KG1 (cell line): ENCODE results near the gene DAG1.

Experiments
- DNase-seq: peaks from one replicate; lab custom pipeline; 2025; lab: John Stamatoyannopoulos, UW

The DAG1 gene

DNA sequence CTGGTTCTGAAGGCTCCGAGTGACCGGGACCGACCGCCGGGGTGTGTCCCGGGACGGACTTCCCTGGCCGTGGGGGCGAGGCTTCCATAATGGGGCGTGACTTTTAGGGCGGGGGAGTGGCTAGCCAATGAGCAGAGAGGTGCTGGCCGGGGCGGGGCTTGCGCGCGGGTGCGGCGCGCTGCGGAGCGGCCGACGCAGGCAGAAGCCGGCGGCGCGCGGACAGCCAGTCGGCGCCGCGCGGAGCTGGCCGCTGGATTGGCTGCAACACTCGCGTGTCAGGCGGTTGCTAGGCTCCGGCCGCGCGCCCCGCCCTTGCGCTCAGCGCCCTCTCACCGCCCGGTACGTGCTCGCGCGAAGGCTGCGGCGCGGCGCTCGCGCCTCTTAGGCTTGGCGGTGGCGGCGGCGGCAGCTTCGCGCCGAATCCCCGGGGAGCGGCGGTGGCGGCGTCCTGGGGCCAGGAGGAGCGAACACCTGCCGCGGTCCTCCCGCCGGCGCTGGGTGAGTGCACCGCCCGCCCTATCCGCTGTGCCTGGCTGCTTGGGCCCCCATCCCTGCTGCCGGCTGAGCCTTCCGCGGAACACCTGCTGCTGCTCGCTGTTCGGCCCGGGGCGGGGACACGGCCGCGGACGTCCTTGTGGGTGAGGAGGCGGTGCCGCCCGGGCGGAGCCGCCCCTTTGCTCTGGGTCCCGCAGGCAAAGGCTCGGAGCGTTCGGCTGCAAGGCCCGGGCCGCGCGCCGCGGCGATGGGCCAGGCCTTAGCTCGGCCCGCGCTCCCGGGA is at the start of gene DAG1:
TSS of gene DAG1 (plus strand) at position 332 of the 778 bp plus-strand sequence. CDS start 40,268 bp downstream, outside the sequence.
- peak; percentile 97 for DNase-seq

DNA sequence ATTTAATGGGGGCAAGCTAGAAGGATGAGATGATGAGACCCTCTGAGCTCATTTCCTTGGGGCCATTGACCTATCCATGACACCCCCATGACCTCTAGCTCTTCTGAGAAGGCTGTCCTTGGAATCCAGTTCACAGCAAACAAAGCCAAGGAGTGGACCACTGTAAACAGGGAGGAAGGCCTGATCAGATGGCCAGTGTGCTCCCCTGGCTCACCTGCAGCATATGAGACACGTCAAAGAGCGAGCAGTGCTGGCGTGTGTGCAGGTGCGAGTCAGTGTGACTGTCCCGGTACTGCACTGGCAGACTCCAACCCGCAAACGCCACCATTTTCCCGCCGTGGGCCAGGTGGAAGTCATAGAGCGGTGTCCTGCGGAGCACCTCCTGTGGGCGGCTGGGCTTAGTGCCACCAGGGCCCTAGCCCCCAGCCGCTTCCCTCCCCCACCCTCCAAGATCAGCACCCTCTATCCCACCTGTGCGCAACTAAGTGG is 48.1 kb upstream of the DAG1 start:
- DNase-seq: no peak

- DNase-seq: no peak
Measured at GRCh38 chr3:49422379-49423248, 47.5 kb upstream of the DAG1 start, which contains the start of gene AMT. Gene AMT (minus strand): TSS chr3:49422473. CDS start chr3:49422450, 23 bp downstream.

DNA sequence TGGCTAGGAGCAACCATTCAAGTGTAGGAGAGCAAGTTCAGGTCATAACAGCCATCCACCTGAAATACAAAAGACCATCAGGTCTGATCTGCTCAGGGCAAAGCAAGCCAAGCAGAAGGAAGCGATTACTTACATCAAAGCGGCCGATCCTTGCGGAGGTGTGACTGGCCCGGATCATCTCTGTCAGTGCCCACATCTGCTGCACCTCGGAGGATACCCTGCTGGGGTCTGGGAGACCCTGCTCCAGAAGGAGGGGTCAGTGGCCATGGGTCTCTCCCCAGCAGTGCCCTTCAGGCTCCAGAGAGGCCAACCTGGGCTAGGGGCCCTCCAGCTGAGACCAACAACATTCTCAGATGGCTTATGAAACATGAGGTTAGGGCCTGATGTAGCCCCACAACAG is 45.3 kb upstream of the DAG1 start:
- no peak for DNase-seq

DNA sequence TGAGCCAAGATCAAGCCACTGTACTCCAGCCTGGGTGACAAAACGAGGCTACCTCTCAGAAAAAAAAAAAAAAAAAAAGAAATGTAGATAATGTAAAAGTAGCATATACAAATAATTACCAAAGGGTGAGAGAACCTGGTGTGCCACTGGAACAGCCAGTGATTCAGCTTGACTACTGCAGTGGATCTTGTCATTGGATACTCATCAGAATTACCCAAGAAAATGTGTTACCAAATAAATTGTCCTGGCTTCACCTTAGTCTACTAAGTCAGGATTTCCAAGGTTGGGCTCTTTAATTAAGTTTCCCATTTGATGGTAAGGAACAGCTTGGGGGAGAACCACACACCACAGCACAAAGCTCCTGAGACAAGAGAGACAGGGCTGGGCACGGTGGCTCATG is 42.5 kb upstream of the DAG1 start:
- no peak for DNase-seq

DNA sequence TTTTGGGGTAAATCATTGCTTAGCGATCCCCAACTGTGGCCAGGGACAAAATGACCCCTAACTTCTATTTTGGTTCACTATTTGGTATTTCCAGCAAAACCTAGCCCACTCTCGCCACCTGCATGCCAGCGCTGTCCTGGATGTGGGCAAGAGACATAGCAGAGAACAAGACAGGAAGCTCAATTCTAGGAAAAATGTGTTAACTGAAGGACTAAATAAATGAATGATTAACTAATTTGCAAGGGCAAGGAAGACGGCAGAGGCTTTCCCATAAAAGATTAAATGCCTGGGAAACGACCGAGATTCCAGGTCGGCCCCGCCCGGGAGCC is 41.4 kb upstream of the DAG1 start:
- no peak for DNase-seq

DNA sequence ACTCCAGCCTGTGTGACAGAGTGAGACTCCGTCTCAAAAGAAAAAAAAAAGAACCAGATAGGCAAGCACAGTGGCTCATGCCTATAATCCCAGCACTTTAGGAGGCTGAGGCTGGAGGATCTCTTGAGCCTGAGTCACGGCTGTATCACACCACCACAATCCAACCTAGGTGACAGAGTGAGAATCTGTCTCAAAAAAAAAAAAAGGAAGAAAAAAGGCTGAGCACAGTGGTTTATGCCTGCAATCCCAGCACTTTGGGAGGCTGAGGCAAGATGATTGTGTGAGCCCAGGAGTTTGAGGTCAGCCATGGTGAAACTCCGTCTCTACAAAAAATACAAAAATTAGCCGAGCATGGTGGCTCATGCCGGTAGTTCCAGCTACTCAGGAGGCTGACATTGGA is 35.3 kb upstream of the DAG1 start:
- DNase-seq: no peak

- no peak for DNase-seq
Measured at GRCh38 chr3:49445391-49445790, 24.7 kb upstream of the DAG1 start.

DNA sequence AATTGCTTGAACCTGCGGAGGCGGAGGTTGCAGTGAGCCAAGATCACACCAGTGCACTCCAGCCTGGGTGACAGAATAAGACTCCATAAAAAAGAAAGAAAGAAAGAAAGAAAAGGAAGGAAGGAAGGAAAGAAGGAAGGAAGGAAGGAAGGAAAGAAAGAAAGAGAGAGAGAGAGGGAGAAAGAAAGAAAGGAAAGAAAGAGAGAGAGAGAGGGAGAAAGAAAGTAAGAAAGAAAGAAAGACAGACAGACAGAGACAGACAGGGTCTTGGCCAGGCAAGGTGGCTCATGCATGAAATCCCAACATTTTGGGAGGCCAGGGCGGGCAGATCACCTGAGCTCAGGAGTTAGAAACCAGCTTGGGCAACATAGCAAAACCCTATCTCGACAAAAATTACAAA is 16.4 kb upstream of the DAG1 start:
- no peak for DNase-seq

DNA sequence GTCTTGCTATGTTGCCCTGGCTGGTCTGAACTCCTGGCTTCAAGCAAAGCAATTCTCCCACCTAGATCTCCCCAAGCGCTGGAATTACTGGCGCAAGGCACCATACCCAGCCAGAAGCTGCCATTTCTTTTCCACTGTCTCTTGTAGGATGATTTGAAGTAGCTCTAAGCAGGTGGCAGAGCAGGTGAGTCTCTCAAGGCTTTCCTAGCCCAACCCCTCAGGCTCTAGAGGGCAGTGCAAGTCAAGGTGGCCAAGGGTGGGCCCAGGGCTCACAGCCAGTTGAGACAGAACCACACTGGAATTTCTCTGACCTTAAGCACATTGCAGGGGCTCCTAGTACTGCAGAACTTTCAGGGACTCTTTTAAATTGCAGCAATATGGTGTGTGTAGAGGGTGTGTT is 15.6 kb upstream of the DAG1 start:
- no peak for DNase-seq

DNA sequence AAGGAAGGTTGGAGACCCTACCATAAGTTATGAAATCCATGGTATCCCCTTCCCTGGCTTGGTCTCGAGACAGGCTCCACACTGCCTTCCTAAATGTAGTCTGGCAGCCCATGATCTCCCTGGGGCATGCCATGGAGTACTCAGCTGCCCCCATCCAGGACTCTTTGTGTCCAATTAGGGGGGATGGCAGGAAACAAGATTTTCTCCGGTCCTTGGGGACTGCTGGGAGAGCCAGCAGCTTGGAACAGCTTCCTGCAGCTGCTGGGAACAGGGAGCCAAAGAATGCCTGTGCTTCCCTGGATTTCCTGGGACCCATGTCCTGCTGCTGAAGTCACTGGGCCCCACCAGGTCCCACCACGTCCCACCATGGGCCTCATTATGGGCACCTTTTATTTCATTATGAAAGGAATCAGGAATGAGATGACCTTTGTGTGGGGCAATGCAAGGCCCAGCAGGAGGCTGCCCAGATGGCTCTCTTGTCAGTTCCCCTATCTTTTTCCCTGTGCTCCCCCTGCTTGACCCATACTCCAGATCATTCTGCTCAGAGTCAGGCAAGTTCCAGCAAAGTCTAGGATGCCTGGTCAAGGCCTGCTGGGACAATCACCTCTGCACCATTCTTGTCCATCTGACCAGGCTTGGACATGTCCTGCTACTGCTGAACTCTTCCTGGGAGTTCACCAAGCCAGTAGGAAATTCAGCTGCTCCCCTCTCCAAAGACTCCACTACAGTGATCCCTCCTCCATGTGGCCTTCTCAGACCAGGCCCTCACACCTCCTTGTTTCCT is 15.0 kb upstream of the DAG1 start:
- no peak for DNase-seq

DNA sequence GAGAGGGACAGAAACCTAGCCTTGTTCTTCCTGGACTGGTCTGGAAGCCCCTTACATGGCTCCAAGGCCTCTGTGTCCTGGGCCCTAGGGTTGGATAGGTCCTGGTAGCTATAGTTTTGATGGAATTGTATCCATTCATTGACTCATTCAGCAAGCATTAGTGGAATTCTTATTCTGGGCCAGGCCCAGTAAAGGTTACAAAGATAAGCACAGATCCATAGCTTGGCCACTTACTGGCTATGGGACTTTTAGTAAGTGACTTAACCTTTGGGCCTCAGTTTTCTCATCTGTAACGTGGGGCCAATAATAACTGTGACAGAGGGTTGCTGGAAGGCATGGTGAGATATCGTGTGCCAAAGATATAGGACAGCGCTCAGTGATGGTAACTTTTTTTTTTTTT is 13.6 kb upstream of the DAG1 start:
- no peak for DNase-seq

- no peak for DNase-seq
Measured at GRCh38 chr3:49460188-49460890, 9.7 kb upstream of the DAG1 start.

DNA sequence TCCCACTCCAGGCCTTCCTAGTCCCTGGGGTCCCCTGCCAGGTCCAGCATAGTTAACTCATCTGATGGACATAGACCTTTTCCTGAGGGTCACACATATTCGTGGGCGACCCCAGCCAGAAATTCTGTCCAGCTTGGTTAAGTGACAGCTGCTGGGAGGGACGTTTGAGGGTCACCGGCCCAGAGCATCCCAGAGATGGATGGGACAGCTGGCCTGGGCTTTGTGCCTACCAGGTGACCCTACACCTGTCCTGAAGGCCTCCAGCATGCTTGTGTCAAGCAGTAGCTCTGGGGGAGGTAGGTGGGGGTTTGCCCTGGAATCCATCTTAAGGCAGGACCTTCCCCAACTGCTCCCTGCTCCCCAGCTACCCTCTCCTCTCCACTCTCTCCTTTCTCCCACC is 9.1 kb upstream of the DAG1 start:
- DNase-seq: no peak

- no peak for DNase-seq
Measured at GRCh38 chr3:49461443-49462171, 8.5 kb upstream of the DAG1 start.

GRCh38 chr3:49462222-49462621 is 7.8 kb upstream of the DAG1 start:
- DNase-seq: no peak

DNA sequence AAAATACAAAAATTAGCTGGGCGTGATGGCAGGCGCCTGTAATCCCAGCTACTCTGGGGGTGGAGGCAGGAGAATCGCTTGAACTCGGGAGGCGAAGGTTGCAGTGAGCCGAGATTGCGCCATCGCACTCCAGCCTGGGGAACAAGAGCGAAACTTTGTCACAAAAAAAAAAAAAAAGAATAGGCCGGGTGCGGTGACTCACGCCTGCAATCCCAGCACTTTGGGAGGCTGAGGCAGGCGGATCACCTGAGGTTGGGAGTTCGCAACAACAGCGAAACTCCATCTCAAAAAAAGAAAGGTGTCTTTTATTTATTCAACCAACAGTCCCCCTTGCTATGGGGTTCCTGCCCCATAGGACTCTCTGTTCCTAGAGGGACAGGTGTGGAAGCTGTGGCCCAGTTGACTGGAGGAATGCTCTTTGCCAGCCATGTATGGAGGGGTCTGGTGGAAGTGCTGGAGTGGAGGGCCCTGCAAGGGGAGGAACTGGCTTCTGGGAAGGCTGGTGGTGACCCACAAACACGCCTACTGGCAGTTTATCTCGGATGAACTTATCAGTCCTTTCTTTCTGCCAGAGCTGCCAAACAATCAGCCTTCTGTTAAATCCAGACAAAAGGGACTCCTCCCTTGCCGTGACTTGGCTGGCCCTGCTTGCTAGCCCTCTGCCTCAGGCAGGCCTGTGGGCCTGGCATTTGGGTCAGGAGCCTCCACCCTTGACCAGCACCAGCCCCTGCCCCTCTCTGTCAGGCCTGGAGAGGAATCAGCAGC is 4.6 kb upstream of the DAG1 start:
- DNase-seq: no peak

DNA sequence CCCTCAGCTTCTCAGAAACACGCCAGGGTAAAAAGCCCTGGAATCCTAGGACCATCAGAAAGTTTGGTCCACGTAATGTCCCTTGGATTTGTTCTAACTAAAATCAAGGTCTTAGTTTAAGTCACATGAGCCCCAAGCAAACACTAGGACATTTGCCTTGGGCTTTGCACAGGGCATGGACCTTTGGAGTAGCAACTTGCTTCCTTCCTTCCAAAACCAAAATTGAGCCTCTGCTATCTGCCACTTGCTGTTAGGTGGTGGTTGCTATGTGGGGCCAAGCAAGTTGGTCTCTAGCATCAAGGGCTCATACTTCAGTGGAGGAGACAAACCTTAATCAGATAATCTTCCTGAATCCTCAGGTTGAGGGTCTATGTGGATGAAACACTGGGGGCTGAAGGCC is 4.0 kb upstream of the DAG1 start:
- DNase-seq: no peak

DNA sequence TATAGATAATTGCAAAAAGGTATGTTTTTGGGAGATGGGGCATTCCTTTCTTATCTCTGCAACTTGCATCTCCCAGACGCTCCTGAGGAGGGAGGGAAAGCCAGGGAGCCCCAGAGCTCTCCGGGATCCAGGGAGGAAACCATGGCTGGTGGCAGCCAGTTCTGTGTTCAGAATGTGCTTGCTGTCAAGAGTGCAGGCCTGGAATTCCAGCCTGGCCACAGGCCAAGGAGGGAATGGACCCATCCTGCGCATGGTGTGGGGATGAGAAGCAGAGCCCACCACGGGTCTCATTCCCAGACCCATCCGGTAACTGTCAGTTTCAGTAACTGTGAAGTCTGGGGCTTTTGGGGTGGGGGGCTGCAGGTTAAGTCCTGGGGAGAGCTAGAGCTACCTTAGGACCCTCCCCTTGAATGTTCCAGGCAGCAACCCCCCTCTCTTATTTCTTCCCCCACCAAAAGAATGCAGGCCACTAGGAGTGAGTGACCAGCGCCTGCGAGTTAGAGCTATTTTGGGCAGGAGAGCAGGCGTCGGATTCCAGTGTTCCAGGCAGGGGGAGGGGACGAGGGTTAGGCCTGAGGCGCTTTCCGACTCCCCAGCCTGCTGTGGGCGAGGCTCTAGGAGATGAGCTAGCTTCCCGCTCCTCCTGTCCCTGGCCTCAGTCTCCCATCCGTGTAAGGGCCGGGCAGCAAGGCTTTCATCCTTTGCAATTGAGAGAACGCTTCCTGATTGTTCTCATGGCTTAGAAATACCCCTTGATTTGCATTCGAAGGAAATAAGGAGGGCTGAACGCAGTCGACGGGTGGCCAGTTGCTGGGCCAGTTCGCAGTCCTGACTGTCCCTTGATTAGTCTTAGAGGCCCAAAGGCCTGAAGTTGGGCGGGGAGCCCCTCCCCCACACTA is 781 bp upstream of the DAG1 start:
- no peak for DNase-seq
